ENCODE data around the gene PPP2R5C.

PPP2R5C gene

GRCh38 chr14:101845496-101845895, 84.0 kb downstream of the PPP2R5C start:
- no peak for DNase-seq

- no peak for DNase-seq
Observed at GRCh38 chr14:101845896-101846295, 84.4 kb downstream of the PPP2R5C start.

- DNase-seq, result no peak
Observed at GRCh38 chr14:101849125-101849524, 87.6 kb downstream of the PPP2R5C start.

GRCh38 chr14:101849640-101850039, 88.1 kb downstream of the PPP2R5C start:
- no peak for DNase-seq

- no peak for DNase-seq
Observed at GRCh38 chr14:101851183-101851582, 89.7 kb downstream of the PPP2R5C start.

- DNase-seq, result no peak
Observed at GRCh38 chr14:101851736-101852405, 90.4 kb downstream of the PPP2R5C start.

- no peak for DNase-seq
Observed at GRCh38 chr14:101852785-101853184, 91.3 kb downstream of the PPP2R5C start.

- DNase-seq, result no peak
Observed at GRCh38 chr14:101853455-101854018, 92.0 kb downstream of the PPP2R5C start.

- no peak for DNase-seq
Observed at GRCh38 chr14:101854366-101854765, 92.9 kb downstream of the PPP2R5C start.

- no peak for DNase-seq
Observed at GRCh38 chr14:101855958-101856357, 94.4 kb downstream of the PPP2R5C start.

- DNase-seq, result no peak
Observed at GRCh38 chr14:101856536-101856935, 95.0 kb downstream of the PPP2R5C start.

- no peak for DNase-seq
Observed at GRCh38 chr14:101857226-101857625, 95.7 kb downstream of the PPP2R5C start.

GRCh38 chr14:101858791-101859537, 97.5 kb downstream of the PPP2R5C start:
- DNase-seq, result no peak

- DNase-seq, result no peak
Observed at GRCh38 chr14:101859538-101859902, 98.0 kb downstream of the PPP2R5C start.

GRCh38 chr14:101859958-101860357, 98.4 kb downstream of the PPP2R5C start:
- no peak for DNase-seq

GRCh38 chr14:101861464-101861863, 100.0 kb downstream of the PPP2R5C start:
- no peak for DNase-seq

GRCh38 chr14:101862177-101862576, 100.7 kb downstream of the PPP2R5C start:
- no peak for DNase-seq

GRCh38 chr14:101862711-101863110, 101.2 kb downstream of the PPP2R5C start:
- no peak for DNase-seq

GRCh38 chr14:101865288-101865687, 103.8 kb downstream of the PPP2R5C start:
- no peak for DNase-seq

- no peak for DNase-seq
Observed at GRCh38 chr14:101867854-101868253, 106.3 kb downstream of the PPP2R5C start.

- DNase-seq, result no peak
Observed at GRCh38 chr14:101869217-101869616, 107.7 kb downstream of the PPP2R5C start.

GRCh38 chr14:101870273-101870939, 108.9 kb downstream of the PPP2R5C start:
- no peak for DNase-seq

- DNase-seq, result no peak
Observed at GRCh38 chr14:101872346-101872745, 110.8 kb downstream of the PPP2R5C start.

All from activated CD4-positive, alpha-beta T cell treated with anti-CD3 and anti-CD28 coated beads for 1 hour (primary cell).